ENCODE measurements around the gene UBE2D2.

GRCh38 chr5:139601429-139601828 lies 40.3 kb downstream of the UBE2D2 start:
- TF ChIP-seq CTCF (IDR thresholded peaks at IDR 0.05; ENCODE audit: low read depth, low read length) (no peak), EZH2phosphoT487 (IDR thresholded peaks at IDR 0.05; ENCODE audit: low read depth) (no peak)

Measured in OCI-LY3 (cell line).